Measurements from ENCODE around the gene REELD1. TPM values are rescaled to one million over a fixed set of nuclear protein-coding genes. Genes with fewer than 3 reads are reported as not detected.

REELD1 gene
- under 1 TPM; 0.79 to 0.97 TPM for total RNA-seq

DNA sequence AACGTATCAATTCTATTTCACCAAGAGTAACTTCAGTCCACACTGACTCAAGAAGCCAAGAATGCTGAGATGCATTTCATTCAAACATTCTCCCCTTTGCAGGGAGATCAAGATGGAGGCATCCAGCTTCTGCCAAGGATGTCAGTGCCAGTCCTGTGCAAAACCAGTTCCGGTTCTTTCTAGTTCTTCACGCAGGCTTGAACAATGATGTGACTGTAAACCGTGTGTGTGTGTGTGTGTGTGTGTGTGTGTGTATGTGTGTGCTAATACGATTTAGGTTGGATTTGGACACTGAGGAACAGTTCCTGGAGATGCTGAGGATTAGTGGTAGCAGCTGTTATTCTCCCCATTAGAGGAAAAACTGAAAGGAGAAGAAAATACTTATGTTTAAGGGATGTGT lies at the start of gene REELD1:
Gene REELD1 (plus strand): TSS at position 301 of the 400 bp plus-strand sequence. CDS start 2,415 bp downstream, outside the sequence.
- no peak for DNase-seq
- Mint-ChIP-seq H3K4me3 (no peak within 1 kb of the TSS), H3K9me3 (no peaks in the 10 kb centered on the region), H3K27ac (no peak within 1 kb of the TSS), H3K4me1 (ENCODE audit: low read depth) (no peaks in the 10 kb centered on the region), H3K27me3 (ENCODE audit: low read depth) (peaks cover 8% of the 10 kb centered on the region), H3K36me3 (ENCODE audit: insufficient read depth in 2 of 2) (no peaks in the 10 kb centered on the region)
- ATAC-seq (replicated peaks in 1 of 2) = no peak

DNA sequence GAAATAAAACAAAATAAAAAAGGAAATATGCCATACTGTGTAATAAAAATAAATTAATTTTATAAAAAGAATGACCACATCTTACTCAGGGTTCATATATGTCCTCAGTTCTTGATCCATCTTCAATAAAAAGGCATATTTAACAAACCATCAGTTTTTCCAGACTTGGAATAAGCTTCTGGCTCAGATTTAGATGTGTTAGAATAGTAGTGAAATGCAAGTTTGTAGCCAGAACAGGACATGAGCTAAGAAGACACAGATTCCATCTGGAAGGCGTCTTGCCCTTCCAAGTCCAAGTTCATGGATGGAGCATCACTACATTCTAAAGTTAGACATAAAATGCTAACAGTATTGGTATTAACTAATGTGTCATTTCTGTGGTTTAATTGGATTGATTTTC lies 49.1 kb upstream of the REELD1 start:
- no peak overlapping the region for H3K4me3 Mint-ChIP-seq
- H3K27ac Mint-ChIP-seq = no peak overlapping the region
- peaks cover 18% of the 10 kb centered on the region for H3K4me1 Mint-ChIP-seq (ENCODE audit: low read depth)
- no peak for ATAC-seq (replicated peaks in 1 of 2)
- peaks cover 5 to 6% of the 10 kb centered on the region in 2 donors for H3K9me3 Mint-ChIP-seq
- no peaks in the 10 kb centered on the region for H3K27me3 Mint-ChIP-seq (ENCODE audit: low read depth)
- H3K36me3 Mint-ChIP-seq (ENCODE audit: insufficient read depth in 2 of 2) = peaks cover 4 to 7% of the 10 kb centered on the region in 2 donors
- no peak for DNase-seq

DNA sequence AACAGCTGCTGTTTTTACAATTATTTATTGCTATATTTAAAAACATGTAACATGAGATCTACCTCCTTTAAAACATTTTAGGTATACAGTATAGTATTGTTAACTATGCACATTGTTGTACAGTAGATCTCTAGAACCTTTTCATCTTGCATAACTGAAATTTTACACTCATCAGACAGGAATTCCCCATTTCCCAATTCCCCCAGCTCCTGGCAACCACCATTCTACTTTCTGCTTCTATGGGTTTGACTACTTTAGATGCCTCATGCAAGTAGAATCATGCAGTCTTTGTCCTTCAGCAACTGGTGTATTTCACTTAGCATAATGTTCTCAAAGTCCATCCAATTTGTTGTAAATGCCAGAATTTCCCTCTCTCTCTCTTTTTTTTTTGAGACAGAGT lies 48.5 kb upstream of the REELD1 start:
- peaks cover 18% of the 10 kb centered on the region for H3K4me1 Mint-ChIP-seq (ENCODE audit: low read depth)
- peaks cover 5% of the 10 kb centered on the region in 2 donors for H3K9me3 Mint-ChIP-seq
- ATAC-seq (replicated peaks in 1 of 2) (peak in 1 of 2 donors; percentile 48), DNase-seq (no peak)
- no peaks in the 10 kb centered on the region for H3K27me3 Mint-ChIP-seq (ENCODE audit: low read depth)
- H3K36me3 Mint-ChIP-seq (ENCODE audit: insufficient read depth in 2 of 2) = peaks cover 4 to 5% of the 10 kb centered on the region in 2 donors
- no peak overlapping the region for H3K4me3 Mint-ChIP-seq
- H3K27ac Mint-ChIP-seq = no peak overlapping the region

DNA sequence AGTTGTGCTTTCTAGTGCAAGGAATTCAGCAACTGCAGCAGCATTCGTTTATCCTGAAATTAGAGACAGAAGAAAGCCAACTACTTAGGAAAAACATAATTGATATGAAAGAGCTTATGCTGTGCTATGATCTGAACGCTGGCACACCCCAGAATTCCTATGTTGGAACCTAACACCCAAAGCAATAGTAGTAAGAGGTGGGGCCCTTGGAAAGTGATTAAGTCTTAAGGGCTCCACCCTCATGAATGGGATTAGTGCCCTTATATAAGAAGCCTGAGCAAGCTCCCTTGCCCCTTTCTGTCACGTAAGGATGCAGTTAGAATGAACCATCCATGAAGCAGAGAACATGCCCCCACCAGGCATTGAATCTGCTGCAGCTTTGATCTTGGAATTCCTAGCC lies 44.2 kb upstream of the REELD1 start:
- no peaks in the 10 kb centered on the region for H3K9me3 Mint-ChIP-seq
- H3K4me3 Mint-ChIP-seq = no peak overlapping the region
- no peak overlapping the region for H3K27ac Mint-ChIP-seq
- no peaks in the 10 kb centered on the region for H3K36me3 Mint-ChIP-seq (ENCODE audit: insufficient read depth in 2 of 2)
- ATAC-seq (replicated peaks in 1 of 2) (no peak), DNase-seq (no peak)
- H3K4me1 Mint-ChIP-seq (ENCODE audit: low read depth) = peaks cover 13% of the 10 kb centered on the region
- no peaks in the 10 kb centered on the region for H3K27me3 Mint-ChIP-seq (ENCODE audit: low read depth)

DNA sequence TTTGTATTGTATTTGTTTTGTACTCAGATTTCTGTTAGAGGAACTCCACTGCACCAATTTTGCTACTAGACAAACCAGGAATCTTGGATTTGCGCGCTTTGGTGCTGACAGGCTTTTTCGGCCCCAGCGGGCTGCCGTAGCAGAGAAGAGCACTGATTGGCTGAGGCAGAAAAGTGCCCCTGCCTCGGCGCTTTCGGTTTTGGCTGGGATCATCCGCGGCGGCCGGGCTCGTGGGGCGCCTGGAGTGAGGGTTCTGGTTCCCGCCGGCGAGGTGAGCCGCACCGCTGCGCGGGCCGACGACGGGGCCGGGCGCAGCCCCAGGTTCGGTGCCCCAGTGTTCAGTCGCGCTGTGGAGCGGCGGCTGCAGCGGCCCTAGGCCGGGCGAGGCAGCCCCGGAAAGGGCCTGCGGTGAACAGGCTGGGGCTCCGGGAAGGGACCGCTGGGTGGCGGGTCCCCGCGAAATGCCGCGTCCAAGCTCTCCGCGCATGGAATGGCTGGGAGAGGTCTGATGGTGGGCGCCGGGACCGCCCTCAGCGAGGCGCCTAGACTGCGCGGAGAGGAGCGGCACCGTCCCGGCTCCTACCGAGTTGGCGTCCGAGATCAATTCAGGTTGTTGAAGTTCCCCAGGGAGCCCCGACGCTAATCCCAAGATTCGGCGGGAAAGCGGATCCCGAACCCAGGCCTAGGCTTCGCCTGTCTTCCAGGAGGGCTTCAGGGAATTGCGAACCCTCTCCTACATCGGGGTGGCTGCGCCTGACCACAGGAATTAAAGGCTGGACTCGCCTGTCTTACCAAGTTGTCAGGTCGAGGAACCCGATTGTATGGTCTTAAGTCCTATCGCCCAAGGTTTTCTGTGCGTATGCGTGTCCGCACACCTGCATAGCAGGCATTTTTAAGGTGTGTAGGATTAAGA lies 38.5 kb upstream of the REELD1 start, which contains the start of gene LSM6:
Gene LSM6 (plus strand): TSS at position 178 of the 913 bp plus-strand sequence. CDS start 7,204 bp downstream, outside the sequence.
- ATAC-seq (replicated peaks in 1 of 2) (peak; percentile 94 to 96), DNase-seq (peak; percentile 85)
- Mint-ChIP-seq H3K9me3 (no peaks in the 10 kb centered on the region), H3K36me3 (ENCODE audit: insufficient read depth in 2 of 2) (peaks cover 0 to 1% of the 10 kb centered on the region in 2 donors), H3K27ac (peak within 1 kb of the TSS; percentile 99), H3K4me1 (ENCODE audit: low read depth) (peaks cover 47% of the 10 kb centered on the region), H3K4me3 (peak within 1 kb of the TSS; percentile 86 to 98), H3K27me3 (ENCODE audit: low read depth) (no peaks in the 10 kb centered on the region)

DNA sequence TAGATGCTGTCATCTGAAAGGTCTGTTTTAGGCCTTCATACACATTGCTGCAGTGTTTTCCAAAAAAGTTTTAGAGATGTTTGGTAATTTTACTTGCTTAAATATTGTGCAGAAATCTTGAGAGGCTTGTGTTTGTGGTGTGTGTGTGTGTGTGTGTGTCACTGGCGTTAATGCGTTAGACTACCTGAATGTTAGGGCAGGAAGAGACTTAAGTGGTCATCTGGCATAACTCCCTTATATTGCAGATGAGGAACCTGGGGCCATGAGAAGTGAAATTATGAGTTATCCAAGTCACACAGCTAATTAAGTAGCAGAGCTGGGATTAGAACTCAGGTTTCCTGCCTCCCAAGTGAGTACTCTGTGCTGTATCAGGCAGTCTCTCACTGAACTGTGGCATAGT lies 37.4 kb upstream of the REELD1 start:
- Mint-ChIP-seq H3K27me3 (ENCODE audit: low read depth) (no peaks in the 10 kb centered on the region), H3K9me3 (no peaks in the 10 kb centered on the region), H3K27ac (peak overlapping the region; percentile 97), H3K4me1 (ENCODE audit: low read depth) (peaks cover 58% of the 10 kb centered on the region), H3K36me3 (ENCODE audit: insufficient read depth in 2 of 2) (peaks cover 0 to 1% of the 10 kb centered on the region in 2 donors), H3K4me3 (peak overlapping the region; percentile 86 to 98)
- DNase-seq (no peak), ATAC-seq (replicated peaks in 1 of 2) (no peak)

DNA sequence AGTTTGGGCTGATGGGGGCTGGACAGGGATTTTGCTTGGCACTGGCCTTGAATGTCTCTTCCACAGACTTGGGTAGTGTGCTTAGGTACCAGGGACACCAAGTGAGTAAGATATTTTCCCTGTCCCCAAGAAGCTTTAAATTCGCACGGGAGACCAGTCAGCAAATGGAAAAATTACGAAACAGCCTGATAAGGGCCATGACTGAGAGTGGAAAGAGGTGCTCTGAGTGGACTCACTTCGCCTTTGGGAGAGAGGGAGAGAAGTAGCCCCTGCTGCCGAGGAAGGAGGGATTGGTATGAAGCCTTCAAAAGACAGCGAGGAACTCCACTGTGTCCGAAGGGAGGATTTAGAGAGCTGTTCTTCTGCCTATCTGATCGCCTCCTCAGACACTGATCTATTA lies 36.2 kb upstream of the REELD1 start:
- H3K4me3 Mint-ChIP-seq = peak overlapping the region; percentile 36 to 85
- peaks cover 63% of the 10 kb centered on the region for H3K4me1 Mint-ChIP-seq (ENCODE audit: low read depth)
- peak overlapping the region; percentile 89 for H3K27ac Mint-ChIP-seq
- ATAC-seq (replicated peaks in 1 of 2) = no peak
- DNase-seq = no peak
- H3K27me3 Mint-ChIP-seq (ENCODE audit: low read depth) = no peaks in the 10 kb centered on the region
- H3K9me3 Mint-ChIP-seq = no peaks in the 10 kb centered on the region
- peaks cover 0 to 1% of the 10 kb centered on the region in 2 donors for H3K36me3 Mint-ChIP-seq (ENCODE audit: insufficient read depth in 2 of 2)

DNA sequence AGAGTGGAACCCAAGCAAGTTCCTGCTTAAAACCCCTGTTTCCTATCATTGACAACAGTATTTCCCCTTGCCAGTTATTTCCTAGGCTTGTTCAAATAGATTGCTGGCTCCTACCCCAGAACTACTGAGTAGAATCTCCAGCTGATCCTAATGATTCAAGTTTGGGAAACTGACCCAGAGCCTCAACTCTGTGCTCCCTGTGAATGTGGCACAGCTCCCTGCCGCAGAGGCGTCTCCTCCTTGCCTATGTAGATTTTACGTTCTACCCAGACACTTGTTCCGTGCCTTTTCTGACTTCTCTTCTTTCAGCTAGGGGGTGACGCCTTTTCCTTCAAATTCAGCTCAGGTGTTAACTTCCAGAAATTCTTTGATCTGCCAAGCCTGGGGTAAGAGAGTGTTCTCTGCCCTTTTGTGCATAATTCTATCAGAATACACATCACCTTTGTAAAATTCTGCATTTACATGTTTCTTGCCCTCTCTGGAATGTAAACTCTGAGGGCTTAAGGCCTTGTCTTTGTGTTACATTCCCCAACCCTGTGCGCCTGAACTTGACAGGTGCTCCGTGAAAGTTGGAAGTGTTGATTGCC lies 34.5 kb upstream of the REELD1 start:
- DNase-seq = no peak
- Mint-ChIP-seq H3K27me3 (ENCODE audit: low read depth) (no peaks in the 10 kb centered on the region), H3K4me3 (peak overlapping the region in 1 of 2 donors; percentile 39), H3K27ac (peak overlapping the region; percentile 15), H3K4me1 (ENCODE audit: low read depth) (peaks cover 63% of the 10 kb centered on the region), H3K9me3 (no peaks in the 10 kb centered on the region), H3K36me3 (ENCODE audit: insufficient read depth in 2 of 2) (peaks cover 1 to 2% of the 10 kb centered on the region in 2 donors)
- no peak for ATAC-seq (replicated peaks in 1 of 2)

DNA sequence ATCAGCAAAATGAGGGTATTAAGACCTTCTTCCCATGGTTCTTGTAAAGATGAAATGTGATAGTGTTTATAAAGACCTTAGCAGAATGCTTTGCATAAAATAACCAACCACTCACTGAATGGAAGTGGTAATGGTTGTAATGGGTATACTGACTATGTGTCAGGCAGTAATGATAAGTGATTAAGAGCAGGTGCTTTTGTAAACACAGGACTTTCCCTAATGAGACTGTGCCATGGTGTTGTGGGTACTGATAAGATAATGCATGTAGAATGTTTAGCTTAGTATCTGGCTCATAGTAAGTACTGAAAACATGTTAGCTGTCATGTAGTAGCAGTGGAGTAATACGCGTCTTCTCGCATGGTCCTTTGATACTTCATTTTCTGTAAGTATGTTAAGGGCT lies 31.9 kb upstream of the REELD1 start:
- Mint-ChIP-seq H3K36me3 (ENCODE audit: insufficient read depth in 2 of 2) (peaks cover 3 to 7% of the 10 kb centered on the region in 2 donors), H3K27me3 (ENCODE audit: low read depth) (no peaks in the 10 kb centered on the region), H3K9me3 (no peaks in the 10 kb centered on the region), H3K4me1 (ENCODE audit: low read depth) (peaks cover 48% of the 10 kb centered on the region), H3K4me3 (no peak overlapping the region), H3K27ac (peak overlapping the region; percentile 25)
- ATAC-seq (replicated peaks in 1 of 2) = peak; percentile 62 to 69
- no peak for DNase-seq

DNA sequence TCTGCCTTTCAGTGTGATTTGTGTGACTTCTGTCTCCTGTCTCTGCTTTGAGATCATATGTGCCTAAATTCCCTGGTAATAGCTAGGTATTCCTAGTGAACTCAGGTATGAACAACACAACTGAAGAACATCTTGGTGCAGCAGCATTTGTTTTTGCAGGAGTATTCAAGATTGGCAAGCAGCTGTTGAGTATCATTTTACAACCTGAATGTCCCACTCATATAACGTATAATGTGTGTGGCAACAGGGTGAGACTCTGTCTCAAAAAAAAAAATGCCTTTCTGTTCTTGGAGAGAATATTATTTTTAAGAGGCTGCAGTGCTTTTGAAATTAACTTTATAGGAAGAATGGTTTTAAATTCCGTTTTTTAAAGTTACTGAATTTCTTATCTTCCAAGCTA lies 31.1 kb upstream of the REELD1 start:
- Mint-ChIP-seq H3K9me3 (no peaks in the 10 kb centered on the region), H3K27me3 (ENCODE audit: low read depth) (no peaks in the 10 kb centered on the region), H3K27ac (no peak overlapping the region), H3K4me1 (ENCODE audit: low read depth) (peaks cover 42% of the 10 kb centered on the region), H3K4me3 (no peak overlapping the region), H3K36me3 (ENCODE audit: insufficient read depth in 2 of 2) (peaks cover 5 to 8% of the 10 kb centered on the region in 2 donors)
- DNase-seq (no peak), ATAC-seq (replicated peaks in 1 of 2) (no peak)

DNA sequence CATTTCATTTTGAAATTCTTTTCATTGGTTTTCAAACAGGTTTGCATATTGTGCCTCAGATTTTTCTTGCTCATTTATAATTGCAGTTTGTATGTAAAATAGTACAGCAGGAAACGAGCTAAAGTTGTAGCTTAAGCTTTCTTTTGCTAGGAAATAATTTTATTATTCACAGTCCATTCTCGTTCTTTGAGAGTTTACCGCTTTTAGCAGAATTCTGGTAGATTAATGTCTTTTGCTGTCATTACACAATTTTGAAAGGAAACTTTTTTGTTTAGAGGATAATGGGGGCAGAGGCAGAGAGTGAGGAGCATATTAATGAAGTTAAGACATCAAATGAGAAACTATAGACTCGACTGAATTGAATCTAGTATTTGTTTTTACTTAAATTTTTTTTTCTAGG lies 28.3 kb upstream of the REELD1 start:
- peak overlapping the region; percentile 44 for H3K27ac Mint-ChIP-seq

DNA sequence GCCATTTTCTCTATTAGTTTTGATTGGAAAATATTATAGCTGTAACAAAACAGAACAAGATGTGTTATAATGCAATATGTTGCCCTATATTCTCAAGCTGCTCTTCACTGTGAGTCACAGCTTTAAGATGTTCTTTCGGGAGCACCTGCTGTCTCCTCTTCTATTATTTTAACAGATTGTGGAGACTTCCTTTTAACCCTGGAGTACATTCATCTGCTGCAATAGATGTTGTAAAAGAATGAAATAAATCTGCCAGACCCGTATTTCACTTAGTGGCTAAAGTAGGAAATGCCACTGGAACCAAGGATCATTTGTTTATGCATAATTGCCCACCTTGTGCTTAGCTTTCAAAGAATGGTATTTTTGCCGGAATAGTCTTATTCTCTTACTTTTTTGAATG lies 27.7 kb upstream of the REELD1 start:
- Mint-ChIP-seq H3K36me3 (ENCODE audit: insufficient read depth in 2 of 2) (peaks cover 10 to 27% of the 10 kb centered on the region in 2 donors), H3K4me1 (ENCODE audit: low read depth) (peaks cover 9% of the 10 kb centered on the region), H3K27me3 (ENCODE audit: low read depth) (no peaks in the 10 kb centered on the region), H3K4me3 (no peak overlapping the region), H3K27ac (peak overlapping the region; percentile 44), H3K9me3 (no peaks in the 10 kb centered on the region)
- ATAC-seq (replicated peaks in 1 of 2) = no peak
- DNase-seq = no peak

More for the DNA sequence above, 28.3 kb upstream of the REELD1 start:
- Mint-ChIP-seq H3K4me3 (no peak overlapping the region), H3K36me3 (ENCODE audit: insufficient read depth in 2 of 2) (peaks cover 7 to 23% of the 10 kb centered on the region in 2 donors), H3K27me3 (ENCODE audit: low read depth) (no peaks in the 10 kb centered on the region), H3K4me1 (ENCODE audit: low read depth) (peaks cover 14% of the 10 kb centered on the region), H3K9me3 (no peaks in the 10 kb centered on the region)
- DNase-seq (no peak), ATAC-seq (replicated peaks in 1 of 2) (no peak)

DNA sequence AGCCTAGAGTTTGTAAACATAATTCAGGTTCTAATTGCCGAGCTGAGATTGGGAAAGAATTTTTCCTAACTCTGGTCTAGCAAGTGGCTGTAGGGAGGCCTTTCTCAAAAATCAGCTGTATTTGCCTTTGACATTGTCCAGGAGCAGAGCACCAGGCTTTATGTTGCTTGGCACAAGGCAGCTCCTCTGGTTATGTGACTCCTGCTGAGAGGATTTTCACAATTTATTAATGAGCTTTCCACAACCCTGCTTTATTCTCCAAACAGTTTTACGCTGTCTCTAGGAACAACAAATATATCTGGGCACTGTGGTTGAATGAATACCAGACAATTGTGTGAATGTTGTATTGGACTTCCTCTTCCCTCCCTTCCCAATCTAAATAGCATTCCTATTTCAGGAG lies 23.9 kb upstream of the REELD1 start:
- peaks cover 6% of the 10 kb centered on the region for H3K4me1 Mint-ChIP-seq (ENCODE audit: low read depth)
- H3K36me3 Mint-ChIP-seq (ENCODE audit: insufficient read depth in 2 of 2) = peaks cover 12 to 23% of the 10 kb centered on the region in 2 donors
- H3K9me3 Mint-ChIP-seq = no peaks in the 10 kb centered on the region
- DNase-seq = no peak
- H3K27ac Mint-ChIP-seq = peak overlapping the region; percentile 18
- ATAC-seq (replicated peaks in 1 of 2) = no peak
- no peaks in the 10 kb centered on the region for H3K27me3 Mint-ChIP-seq (ENCODE audit: low read depth)
- H3K4me3 Mint-ChIP-seq = no peak overlapping the region
